OCI-LY7 (cell line): ENCODE data around the gene RARS2.
"Not testable (repeated sequence)": the region's sequence is repeated elsewhere in the genome, so short reads cannot be mapped to it uniquely, and the experiment has no call there.

Source experiments
- CTCF ChIP-seq: fragments of 200-600 bp; sonication (generic); conservative IDR thresholded peaks from 2 replicates; pipeline ENCODE4 v1.5.1; 2014; ENCODE audit warnings: mild to moderate bottlenecking, antibody characterized with exemption, low read length, moderate library complexity, mixed read lengths
- EZH2phosphoT487 ChIP-seq: fragments of 200-600 bp; sonication (generic); IDR thresholded peaks from 2 replicates; pipeline ENCODE4 v1.6.1; 2018; ENCODE audit warnings: low read depth, borderline replicate concordance, mild to moderate bottlenecking, mixed run types, antibody characterized with exemption, low read length, moderate library complexity, mixed read lengths

- TF ChIP-seq CTCF, EZH2phosphoT487: not testable (repeated sequence)
These were observed 100.5 kb downstream of the RARS2 start for GRCh38 chr6:87489326-87489725.
